Hindlimb muscle (tissue), 1 donor: ENCODE measurements around the gene NCKAP5. TPM values are rescaled to one million over a fixed set of nuclear protein-coding genes. Genes with fewer than 3 reads are reported as not detected.

ENCODE experiments used
- DNase-seq: peaks from one replicate; pipeline ENCODE4 v3.0.0-alpha.2; 2013
- polyA plus RNA-seq: library from polyadenylated mRNA; unstranded; fragments of 120-200 nt; gene quantifications from one replicate; pipeline ENCODE4 v1.2.1, GENCODE V29; 2013; ENCODE audit not compliant: insufficient read length

Gene NCKAP5
- polyA plus RNA-seq, 1 donor: 4.7 TPM

DNA sequence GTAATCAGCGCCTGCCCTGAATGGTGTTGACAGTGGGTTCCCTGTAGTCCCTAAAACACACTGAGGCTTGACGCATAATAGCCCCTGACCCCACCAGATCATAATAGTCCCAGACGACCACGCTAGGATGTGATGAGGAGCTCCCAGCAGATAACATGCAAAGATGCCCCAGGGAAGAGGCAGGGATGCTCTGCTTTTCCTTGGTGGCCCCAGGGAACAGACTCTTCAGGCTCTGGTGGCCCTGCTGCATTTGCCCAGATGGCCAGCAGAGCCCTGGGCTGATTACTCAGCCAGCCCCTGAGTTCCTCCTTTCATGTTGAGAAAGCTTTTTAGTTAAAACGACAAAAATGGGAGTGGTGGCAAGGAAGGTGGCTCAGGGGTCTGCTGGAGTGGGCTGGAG is 5.9 kb upstream of the NCKAP5 start:
- DNase-seq: no peak

GRCh38 chr2:133573491-133574162 is 5.4 kb upstream of the NCKAP5 start:
- DNase-seq: no peak

DNA sequence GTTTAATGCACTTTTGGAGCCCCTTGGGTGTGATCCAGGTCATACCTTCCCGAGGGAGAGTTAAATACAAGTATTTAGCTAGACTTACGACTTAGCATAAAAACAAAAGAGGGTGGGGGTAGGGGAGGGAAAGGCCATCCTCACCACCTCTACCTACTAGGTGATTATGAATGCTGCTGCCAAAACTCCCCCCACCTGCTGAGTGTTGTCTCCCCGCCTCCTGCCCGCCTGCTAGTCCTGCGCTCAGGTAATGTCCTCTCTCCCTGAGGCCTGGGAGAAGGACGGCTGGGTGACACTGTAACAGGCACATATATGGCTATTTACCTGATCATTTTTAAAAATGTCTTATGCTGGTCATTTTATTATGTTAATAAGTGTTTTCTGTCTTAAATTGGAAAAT is 3.0 kb upstream of the NCKAP5 start:
- DNase-seq: no peak

GRCh38 chr2:133570542-133570941 is 2.3 kb upstream of the NCKAP5 start:
- DNase-seq: no peak

DNA sequence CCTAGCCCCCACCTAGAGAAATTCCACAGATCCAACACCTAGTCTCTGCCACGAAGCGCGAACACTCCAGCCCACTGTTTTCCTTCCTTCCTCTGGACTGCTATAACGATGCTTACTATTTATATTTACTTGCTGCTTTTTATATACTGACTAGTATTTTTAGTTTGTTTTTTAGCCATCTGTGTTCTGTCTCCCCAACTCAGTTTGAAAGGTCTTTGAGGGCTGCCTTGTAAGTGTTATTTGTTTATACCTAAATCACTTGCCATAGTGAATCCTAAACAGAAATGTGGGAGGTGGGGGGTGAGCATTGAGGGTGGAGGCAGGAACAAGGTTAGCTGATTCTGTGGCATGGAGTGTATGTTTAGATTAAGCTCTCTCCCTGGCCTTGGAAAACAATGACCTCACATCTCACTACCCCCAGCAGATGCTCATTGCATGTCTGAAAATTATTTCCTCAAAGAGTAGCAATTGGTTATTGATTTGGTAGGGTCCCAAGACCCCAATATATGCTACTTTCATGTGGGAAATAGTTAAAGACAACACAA is 1.1 kb upstream of the NCKAP5 start:
- DNase-seq: no peak

DNA sequence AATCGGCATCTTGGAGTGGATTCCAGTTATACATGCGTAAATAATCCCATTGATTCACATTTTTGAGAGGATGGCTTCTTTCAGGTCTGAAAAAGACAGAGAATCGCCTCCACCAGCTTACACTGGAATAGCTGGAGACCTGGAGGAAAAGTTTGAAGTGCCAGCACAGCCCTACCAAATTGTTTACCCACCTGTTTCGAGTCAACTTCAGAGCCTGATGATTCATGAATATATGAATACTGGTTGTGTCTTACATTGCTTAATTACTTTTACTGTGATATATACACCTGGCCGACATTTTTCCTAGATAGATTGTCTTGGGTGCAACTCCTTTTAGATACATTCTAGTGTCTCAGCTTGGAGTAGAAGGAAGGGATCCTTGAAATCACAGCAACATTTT is 335 bp upstream of the NCKAP5 start:
- no peak for DNase-seq

- no peak for DNase-seq
Observed at GRCh38 chr2:133562558-133562957, 5.7 kb downstream of the NCKAP5 start.

DNA sequence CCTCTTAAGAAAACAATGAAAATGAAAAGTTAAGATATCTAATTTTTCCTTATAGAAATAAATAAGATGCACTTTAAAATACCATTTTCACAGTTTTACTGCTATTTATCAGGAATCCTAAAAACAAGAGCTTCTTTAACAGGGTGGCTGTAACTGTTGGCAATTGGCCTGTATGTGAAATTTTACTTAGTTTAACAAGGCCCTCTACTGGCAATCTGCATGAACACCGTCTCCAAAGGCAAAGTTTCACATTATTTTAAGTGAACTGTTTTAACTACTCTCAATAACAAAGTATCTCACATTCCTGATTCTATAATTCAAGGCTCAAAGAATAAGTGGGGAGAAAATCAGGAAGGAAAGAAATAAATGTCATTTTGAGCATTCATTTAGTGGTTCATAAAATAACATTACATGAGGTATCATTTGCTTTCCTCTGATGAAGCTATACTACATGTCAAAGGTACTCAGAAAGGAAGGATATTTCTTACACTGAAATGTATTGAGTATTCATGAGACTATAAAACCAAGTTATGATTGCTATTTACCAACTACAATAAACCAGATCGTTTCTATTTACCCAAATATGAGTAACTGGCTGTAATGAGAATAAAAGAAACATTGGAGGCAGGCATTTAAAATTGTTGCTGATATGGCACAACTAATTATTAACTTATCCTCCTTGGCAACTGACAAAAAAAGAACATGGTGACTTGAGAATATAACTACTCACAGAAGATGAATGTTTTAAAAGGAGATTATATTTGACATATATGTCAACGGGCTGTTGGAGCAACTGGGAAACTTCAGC is 7.0 kb downstream of the NCKAP5 start:
- DNase-seq: peak; percentile 74

GRCh38 chr2:133557614-133558013 is 10.6 kb downstream of the NCKAP5 start:
- no peak for DNase-seq

GRCh38 chr2:133553838-133554408 is 14.3 kb downstream of the NCKAP5 start:
- DNase-seq: no peak

DNA sequence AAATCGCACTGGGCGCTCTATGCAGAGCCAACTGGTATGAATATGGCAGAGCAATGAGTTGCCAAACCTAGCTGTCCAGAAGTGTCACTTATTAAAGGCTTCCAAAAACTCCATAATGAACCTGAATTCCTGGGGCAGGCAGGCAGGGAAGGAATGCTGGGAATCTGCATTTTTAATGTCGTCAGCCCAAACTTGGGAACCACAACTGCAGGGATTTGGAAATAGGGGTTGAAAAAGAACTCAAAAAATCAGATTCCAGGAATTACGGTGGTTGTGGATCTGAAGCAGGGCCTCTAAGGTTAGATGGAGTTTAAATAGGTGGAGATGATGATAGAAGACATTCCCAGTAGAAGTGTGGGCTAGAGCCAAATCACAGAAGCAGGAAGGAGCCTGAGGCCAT is 15.0 kb downstream of the NCKAP5 start:
- DNase-seq: no peak

DNA sequence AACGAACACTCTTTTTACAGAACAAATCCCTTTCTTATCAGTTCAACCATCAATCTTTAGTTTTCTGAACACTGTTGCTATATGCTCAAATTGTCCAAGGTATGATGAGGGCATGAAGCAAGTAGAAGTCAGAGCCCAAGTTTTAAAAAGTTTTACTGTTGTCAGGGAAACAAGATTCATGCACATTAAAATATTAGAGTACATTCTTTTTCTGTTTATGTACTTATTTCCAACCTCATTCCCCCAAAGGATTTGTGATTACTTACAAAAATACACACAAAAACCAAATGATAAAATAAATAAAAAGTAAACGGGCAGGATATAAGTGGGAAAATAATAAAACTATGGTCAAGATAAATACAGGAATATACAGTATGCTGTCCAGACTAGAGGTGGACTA is 15.4 kb downstream of the NCKAP5 start:
- DNase-seq: no peak

GRCh38 chr2:133541797-133542196 is 26.5 kb downstream of the NCKAP5 start:
- no peak for DNase-seq

- no peak for DNase-seq
Observed at GRCh38 chr2:133541376-133541775, 26.9 kb downstream of the NCKAP5 start.

- no peak for DNase-seq
Observed at GRCh38 chr2:133532919-133533318, 35.3 kb downstream of the NCKAP5 start.

DNA sequence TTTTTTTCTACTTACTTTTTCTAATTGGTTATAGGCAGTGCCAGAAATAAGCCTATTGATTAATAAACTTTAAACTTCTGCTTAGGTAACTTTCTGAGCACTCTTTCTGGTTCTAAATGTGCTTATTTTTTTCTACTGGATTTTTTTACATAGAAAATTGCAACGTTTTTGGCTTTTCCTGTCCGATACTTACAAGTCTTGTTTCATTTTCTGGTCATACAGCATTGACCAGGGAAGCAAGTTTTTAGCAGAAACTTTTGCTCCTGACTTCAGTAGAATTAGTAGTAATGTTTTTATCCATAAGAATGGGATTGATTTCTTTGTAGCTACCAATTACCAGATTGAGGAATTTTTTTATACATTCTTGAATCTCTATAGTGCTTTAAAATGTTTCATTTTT is 36.9 kb downstream of the NCKAP5 start:
- DNase-seq: no peak

DNA sequence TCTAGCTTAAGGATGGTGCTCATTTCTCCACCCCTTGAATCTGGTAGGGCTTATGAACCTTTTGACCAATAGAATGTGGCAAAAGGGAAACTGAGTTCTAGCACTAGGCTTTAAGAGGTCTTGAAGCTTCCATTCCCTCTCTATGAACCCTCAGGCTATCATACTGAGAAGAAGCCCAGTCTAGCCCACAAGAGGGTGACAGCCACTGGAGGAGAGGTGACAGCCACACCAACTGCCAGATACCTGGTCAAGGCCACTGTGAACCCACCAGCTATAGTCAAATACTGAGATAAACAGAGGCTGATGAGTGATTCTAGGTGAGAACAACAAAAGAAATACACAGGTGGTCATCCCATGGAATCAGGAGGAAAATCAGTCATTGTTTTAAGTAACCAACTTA is 37.6 kb downstream of the NCKAP5 start:
- DNase-seq: no peak

GRCh38 chr2:133526530-133527300 is 41.5 kb downstream of the NCKAP5 start:
- DNase-seq: no peak

DNA sequence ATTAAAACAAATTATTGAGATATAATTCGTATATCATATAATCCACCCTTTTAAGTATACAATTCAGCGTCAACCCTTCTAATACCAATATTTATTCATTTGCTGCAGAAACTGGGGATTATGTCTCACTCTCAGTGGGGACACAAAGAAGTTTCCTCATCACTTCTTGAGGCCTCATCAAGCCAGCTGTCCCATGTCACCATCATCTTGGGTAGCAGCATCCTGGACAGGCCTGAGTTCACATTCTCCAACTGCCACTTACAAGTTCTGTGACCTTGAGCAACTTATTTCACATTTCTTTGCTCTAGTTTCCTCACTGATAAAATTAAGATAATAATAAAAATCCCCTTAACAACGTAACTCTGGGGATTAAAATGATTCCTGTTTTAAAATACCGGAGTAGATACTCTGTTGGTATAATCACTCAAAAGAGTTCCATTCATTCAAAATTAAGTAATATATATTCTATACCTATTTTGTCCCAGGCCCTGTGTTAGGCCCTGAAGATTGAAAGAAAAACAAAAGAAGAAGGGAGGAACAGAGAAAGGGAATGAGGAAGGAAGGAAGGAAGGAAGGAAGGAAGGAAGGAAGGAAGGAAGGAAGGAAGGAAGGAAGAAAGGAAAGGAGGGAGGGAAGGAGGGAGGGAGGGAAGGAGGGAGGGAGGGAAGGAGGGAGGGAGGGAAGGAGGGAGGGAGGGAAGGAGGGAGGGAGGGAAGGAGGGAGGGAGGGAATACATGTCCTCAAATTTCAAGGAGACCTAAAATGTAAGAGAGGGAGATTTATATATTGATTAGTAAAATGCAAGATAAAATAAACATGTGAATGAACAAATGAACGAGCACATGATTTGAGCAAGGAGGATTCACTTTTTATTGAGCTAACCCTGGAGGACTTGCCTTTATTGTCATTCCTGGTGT is 42.4 kb downstream of the NCKAP5 start:
- no peak for DNase-seq

DNA sequence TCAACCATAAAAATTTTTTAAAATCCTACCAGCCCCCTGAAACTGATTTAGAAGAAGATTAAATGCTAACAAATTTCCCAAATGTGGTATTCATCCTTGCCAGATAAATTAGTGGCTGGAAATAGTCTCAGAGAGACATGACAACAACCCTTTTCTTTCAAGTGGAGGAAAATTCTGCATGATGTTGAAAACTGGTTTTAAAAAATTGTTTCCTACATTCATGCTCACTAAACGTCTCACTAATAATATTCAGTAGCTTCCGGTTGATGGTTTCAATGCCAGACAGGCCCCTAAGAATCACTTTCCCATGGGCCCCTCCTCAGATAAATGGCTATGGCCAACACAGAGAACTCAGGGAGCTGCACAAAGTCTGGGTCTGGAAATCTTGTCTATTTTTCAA is 43.2 kb downstream of the NCKAP5 start:
- DNase-seq: no peak

GRCh38 chr2:133523406-133523805 is 44.9 kb downstream of the NCKAP5 start:
- no peak for DNase-seq

GRCh38 chr2:133522204-133522603 is 46.1 kb downstream of the NCKAP5 start:
- no peak for DNase-seq
